NCI-H187 treated with DMSO at 0.1 percent for 48 hours (cell line): ENCODE results near the gene CPT1B.
"Not testable (repeated sequence)": the region's sequence is repeated elsewhere in the genome, so short reads cannot be mapped to it uniquely, and the experiment has no call there.

ENCODE experiments used
- DNase-seq: peaks from one replicate; lab custom pipeline; 2025; lab: John Stamatoyannopoulos, UW

Gene CPT1B

GRCh38 chr22:50577987-50578775 is at the start of gene CPT1B:
Gene CPT1B (minus strand): TSS chr22:50578427. CDS start chr22:50577915, 512 bp downstream.
- DNase-seq = no peak

DNA sequence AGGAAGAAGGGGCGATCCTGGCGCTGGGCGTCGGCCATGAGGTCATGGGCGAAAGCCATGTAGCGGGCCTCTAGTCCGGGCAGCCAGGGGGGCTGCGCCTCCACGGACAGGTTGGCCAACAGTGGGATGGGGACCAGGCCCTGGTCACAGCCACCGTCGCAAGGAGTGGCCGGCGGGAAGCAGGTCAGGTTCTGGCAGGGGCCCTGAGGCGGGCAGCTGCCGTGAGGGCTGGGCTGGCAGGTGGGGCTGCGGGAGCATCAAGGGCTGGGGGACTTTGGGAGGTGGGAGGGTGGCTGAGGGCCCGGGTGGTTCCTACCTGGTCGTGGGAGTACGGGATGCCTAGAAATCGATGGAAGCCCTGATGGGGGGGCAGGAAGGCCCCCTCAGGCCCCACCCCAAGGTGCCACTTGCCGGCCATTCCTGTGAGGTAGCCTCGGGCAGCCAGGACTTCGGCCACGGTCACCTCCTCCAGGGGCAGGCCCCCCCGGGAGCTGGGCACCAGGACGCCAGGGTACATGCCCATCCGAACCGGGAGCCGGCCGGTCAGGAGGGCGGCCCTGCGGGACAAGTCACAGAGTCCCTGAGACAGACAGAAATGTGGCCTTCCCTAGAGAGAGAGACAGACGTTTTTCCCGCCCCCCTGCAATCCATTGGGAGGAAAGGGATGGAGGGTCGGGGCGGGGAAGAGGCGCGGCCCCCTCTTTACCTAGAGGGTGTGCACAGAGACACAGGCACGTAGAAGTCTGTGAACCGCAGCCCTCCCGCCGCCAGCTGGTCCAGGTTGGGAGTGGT is 48.8 kb upstream of the CPT1B start:
- DNase-seq = no peak

GRCh38 chr22:50626314-50626849 is 48.2 kb upstream of the CPT1B start:
- no peak for DNase-seq

DNA sequence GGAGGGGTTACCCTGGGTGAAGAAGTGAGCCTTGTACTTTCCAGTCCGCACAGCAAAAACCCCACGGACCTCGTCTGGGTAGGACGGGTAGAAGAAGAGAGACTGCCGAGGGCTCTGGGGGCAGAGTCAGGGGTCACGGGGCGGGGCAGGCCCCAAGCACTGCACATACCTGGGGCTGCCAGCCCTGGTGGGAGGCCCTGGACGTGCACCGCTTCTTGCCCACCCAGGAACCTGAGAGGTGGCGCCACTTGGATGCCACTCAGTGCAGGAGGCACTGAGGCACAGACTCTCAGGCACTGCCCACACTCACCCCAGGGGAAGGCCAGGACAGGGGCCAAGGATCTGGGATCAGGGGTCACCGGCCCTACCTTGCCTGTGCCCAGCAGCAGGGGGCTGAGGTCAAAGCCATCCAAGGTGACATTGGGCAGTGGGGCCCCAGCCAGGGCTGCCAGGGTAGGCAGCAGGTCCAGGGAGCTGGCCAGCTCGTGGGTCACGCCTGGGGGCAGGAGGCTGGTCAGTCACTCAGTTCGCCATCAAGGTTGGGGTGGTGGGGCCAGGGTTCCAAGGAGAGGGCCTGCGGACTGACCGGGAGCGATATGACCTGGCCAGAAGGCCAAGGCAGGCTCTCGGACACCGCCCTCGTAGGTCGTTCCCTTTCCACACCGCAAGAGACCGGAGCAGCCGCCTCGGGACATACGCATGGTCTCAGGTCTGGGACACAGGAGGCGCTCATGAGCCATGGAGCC is 47.5 kb upstream of the CPT1B start:
- DNase-seq = no peak

- DNase-seq = no peak
These were observed 46.9 kb upstream of the CPT1B start for GRCh38 chr22:50625131-50625567.

GRCh38 chr22:50624347-50625130 is 46.3 kb upstream of the CPT1B start:
- DNase-seq = no peak

DNA sequence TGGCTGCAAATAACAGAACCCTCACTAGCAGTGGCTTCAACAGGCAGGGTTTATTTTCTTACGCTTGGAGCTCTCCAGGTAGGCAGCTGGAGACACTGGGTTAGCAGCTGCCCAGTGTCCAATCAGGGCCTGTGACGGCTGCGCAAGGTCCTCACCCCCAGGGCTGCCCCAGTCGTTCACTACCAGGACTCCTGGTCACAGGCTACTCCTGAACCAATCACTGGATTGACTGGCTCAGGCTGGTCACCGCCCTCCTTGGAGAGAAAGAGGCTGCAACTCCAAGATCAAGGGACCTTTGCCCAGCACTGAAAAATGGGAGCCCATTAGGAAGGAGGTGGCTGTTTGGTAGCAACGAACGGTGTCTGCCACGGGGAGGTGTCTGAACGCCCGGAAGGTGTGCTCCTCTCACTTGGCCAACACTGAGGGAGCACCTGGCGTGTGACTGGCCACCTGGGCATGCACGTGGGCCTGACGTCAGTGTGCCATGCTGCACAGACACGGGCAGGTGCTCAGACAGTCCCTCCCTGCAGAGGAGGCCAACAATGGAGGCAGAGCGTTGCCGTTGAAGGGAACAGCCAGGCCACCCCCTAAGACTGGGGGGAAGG is 44.6 kb upstream of the CPT1B start:
- DNase-seq = no peak

- no peak for DNase-seq
These were observed 43.9 kb upstream of the CPT1B start for GRCh38 chr22:50621948-50622722.

GRCh38 chr22:50621356-50621880 is 43.2 kb upstream of the CPT1B start:
- DNase-seq = no peak

GRCh38 chr22:50620593-50621355 is 42.5 kb upstream of the CPT1B start:
- DNase-seq = no peak

DNA sequence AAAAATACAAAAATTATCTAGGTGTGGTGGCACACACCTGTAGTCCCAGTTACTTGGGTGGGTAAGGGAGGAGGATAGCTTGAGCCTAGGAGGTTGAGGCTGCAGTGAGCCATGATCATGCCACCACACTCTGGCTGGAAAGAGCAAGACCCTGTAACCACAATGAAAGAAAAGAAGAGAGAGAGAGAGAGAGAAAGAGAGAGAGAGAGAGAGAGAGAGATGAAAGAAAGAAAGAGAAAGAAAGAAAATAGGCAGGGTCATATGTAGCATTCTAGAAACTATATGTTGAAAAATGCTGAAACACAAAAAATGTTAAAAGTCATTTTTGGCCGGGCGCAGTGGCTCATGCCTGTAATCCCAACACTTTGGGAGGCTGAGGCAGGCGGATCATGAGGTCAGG is 36.1 kb upstream of the CPT1B start:
- not testable (repeated sequence) for DNase-seq

- no peak for DNase-seq
These were observed 35.2 kb upstream of the CPT1B start for GRCh38 chr22:50613291-50613981.

GRCh38 chr22:50612528-50613221 is 34.4 kb upstream of the CPT1B start:
- DNase-seq = no peak

- DNase-seq = no peak
These were observed 33.9 kb upstream of the CPT1B start for GRCh38 chr22:50612168-50612527.

- no peak for DNase-seq
These were observed 33.3 kb upstream of the CPT1B start for GRCh38 chr22:50611341-50612060.

- no peak for DNase-seq
These were observed 32.4 kb upstream of the CPT1B start for GRCh38 chr22:50610581-50610980.

GRCh38 chr22:50610041-50610451 is 31.8 kb upstream of the CPT1B start:
- no peak for DNase-seq
